ENCODE measurements around the gene ZDHHC14. TPM values are rescaled to one million over a fixed set of nuclear protein-coding genes. Genes with fewer than 3 reads are reported as not detected.

ZDHHC14 gene
- total RNA-seq, 4 donors from 2014 or later, result 7.1 to 11.4 (median 9.8) TPM

DNA sequence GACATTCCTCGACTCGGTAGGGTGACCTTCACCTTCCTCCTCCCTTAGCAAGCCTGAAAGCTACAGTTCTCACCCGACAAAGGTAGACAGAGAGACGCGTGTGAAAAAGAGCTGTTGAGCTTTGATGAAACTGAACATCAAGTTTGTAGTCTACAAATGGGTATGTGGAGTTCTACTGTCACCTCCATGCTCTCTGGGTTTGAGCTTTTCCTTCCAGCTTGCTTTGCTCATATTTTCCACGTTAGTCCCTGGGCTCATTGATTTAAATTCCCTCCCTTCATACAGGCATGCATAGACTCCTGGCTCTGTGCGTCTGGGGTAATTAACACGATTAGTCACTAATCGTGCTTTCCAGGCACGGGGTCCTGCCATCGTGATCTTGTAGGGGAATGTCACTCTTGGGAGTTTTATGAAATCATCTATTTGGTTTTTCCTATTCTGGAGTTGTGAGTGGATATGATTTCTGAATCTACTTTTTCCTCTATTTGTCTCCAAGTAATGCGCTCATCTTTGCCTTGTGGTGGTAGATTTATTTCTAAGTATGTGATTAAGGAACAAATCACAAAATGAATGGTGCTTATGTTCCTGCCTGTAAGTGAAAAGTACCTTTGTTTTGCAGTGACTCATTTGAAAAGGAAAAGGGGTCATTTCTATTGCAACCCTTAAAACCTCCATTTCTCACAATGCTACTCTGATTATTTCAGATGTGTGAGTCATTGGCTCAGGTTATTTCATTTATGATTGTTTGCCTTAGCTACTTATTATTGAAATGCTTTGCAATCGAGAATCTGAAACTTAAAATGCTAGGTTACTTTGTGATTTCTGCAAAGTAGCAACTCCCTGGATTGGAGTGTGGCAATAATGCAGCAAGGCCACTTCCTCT is 154.6 kb downstream of the ZDHHC14 start:
- H3K27ac ChIP-seq (replicated peaks in 1 of 4), result peak overlapping the region in 2 of 4 donors; percentile 15 to 40
- TF ChIP-seq EP300 (IDR thresholded peaks at IDR 0.05) (no peak), POLR2AphosphoS5 (IDR thresholded peaks at IDR 0.05) (no peak), POLR2A (IDR thresholded peaks at IDR 0.05; ENCODE audit: low read depth) (no peak)
- TF ChIP-seq, protein P1, sequence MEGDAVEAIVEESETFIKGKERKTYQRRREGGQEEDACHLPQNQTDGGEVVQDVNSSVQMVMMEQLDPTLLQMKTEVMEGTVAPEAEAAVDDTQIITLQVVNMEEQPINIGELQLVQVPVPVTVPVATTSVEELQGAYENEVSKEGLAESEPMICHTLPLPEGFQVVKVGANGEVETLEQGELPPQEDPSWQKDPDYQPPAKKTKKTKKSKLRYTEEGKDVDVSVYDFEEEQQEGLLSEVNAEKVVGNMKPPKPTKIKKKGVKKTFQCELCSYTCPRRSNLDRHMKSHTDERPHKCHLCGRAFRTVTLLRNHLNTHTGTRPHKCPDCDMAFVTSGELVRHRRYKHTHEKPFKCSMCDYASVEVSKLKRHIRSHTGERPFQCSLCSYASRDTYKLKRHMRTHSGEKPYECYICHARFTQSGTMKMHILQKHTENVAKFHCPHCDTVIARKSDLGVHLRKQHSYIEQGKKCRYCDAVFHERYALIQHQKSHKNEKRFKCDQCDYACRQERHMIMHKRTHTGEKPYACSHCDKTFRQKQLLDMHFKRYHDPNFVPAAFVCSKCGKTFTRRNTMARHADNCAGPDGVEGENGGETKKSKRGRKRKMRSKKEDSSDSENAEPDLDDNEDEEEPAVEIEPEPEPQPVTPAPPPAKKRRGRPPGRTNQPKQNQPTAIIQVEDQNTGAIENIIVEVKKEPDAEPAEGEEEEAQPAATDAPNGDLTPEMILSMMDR (IDR thresholded peaks at IDR 0.05), result no peak
- H3K9me3 ChIP-seq, result no peaks in the 10 kb centered on the region
- no peak for DNase-seq (ENCODE audit: extremely low spot score)
- intact Hi-C loops (cut with DNase I), result no loop called here
- H3K36me3 ChIP-seq, result no peaks in the 10 kb centered on the region
- peaks cover 21 to 30% (median 24%) of the 10 kb centered on the region in 4 donors for H3K4me1 ChIP-seq
- H3K27me3 ChIP-seq, result no peaks in the 10 kb centered on the region
- 56% methylated on average over 13 of the region's 13 CpGs for WGBS
- H3K4me3 ChIP-seq, result no peak overlapping the region

DNA sequence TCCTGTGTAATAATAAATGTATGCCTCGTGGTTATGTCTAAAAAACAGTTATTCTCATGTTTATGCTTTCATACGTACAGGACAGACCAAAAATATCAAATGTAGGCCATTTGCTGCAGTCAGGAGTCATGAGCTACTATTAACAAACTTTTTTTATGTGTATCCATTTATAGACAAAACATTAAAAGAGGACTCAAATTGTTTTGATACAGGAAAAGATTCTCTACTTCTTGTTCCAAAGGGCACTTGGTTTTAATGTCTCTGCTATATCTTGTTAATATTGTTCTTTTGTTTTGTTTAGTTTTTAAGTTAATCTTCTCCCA is 155.2 kb downstream of the ZDHHC14 start:
- 24% methylated on average over 2 of the region's 2 CpGs for WGBS
- H3K27ac ChIP-seq (replicated peaks in 1 of 4), result peak overlapping the region in 1 of 4 donors; percentile 15
- intact Hi-C loops (cut with DNase I), result no loop called here

DNA sequence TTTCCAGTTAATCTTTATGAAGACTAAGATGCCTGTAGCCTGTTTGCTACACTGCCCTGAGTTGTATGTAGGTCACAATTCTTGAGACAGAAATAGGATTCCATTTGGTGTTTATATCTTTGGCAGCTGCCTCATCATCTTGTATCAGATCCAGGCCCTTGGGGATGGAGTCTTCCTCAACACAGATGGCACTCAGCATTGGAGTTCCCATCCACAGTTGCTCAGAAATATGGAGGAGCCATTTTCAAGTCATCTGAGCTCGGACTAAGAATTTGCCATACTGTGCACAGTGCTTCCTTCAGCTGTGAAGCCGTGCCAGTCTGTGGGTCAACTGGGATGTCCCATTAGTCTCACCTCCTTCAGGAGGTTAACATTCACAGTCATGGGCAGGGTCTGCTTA is 156.6 kb downstream of the ZDHHC14 start:
- Histone ChIP-seq H3K27ac (replicated peaks in 1 of 4) (no peak overlapping the region), H3K27me3 (no peaks in the 10 kb centered on the region), H3K36me3 (peaks cover 0 to under 1% (median 0%) of the 10 kb centered on the region in 4 donors), H3K4me1 (peaks cover 22 to 30% (median 26%) of the 10 kb centered on the region in 4 donors), H3K4me3 (no peak overlapping the region), H3K9me3 (no peaks in the 10 kb centered on the region)
- WGBS, result 94% methylated on average over 2 of the region's 2 CpGs
- no peak for DNase-seq (ENCODE audit: extremely low spot score)
- intact Hi-C loops (cut with DNase I), result no loop called here
- no peak for TF ChIP-seq POLR2A (IDR thresholded peaks at IDR 0.05; ENCODE audit: low read depth)
- TF ChIP-seq EP300 (IDR thresholded peaks at IDR 0.05), result no peak
- no peak for TF ChIP-seq POLR2AphosphoS5 (IDR thresholded peaks at IDR 0.05)
- TF ChIP-seq, protein P1 (IDR thresholded peaks at IDR 0.05), result no peak

More for the DNA sequence above, 155.2 kb downstream of the ZDHHC14 start:
- TF ChIP-seq, protein P1 (IDR thresholded peaks at IDR 0.05), result no peak
- TF ChIP-seq EP300 (IDR thresholded peaks at IDR 0.05), result no peak
- TF ChIP-seq POLR2AphosphoS5 (IDR thresholded peaks at IDR 0.05), result no peak
- TF ChIP-seq POLR2A (IDR thresholded peaks at IDR 0.05; ENCODE audit: low read depth), result no peak
- no peaks in the 10 kb centered on the region for H3K36me3 ChIP-seq
- H3K27me3 ChIP-seq, result no peaks in the 10 kb centered on the region
- H3K9me3 ChIP-seq, result no peaks in the 10 kb centered on the region
- DNase-seq (ENCODE audit: extremely low spot score), result no peak
- no peak overlapping the region for H3K4me3 ChIP-seq
- peaks cover 22 to 30% (median 25%) of the 10 kb centered on the region in 4 donors for H3K4me1 ChIP-seq

DNA sequence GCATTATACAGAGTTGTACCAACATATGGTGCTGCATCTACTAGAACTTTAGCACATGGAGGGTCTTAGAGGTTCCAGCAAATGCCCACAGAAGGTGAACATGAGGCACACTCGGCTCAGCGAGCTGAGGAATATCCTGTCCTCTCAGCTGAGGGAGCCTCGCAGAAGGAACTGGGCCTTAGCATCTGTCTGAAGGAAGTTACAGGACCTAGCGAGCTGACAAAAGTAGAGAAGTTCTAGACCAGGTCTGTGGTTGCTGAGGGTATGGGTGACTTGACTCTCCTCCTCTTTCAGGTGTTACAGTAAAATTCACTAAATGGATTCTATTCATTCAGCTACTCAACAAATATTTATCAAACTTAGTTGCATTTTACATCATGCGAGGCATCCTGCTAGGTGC is 157.2 kb downstream of the ZDHHC14 start:
- intact Hi-C loops (cut with DNase I), result no loop called here
- H3K27ac ChIP-seq (replicated peaks in 1 of 4), result no peak overlapping the region
- 75% methylated on average over 5 of the region's 5 CpGs for WGBS

DNA sequence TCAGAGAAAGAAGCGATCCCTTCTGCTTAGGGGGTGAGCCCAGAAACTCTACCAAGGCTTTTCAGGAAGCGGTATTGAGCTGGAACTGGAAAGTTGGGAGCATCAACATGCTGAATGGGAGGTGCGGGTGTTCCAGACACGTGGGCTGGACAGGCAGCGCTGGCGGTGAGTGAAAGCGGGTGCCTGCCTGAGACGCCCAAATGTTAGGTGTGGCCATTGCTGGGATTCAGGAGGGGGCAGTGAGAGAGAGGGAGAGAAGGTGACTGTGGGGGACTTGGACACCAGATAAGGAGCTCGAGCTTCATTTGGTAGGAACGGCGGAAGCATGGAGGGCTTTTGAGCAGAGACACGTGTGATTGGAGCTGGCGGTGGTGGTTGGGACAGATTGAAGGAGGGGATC is 157.7 kb downstream of the ZDHHC14 start:
- TF ChIP-seq EP300 (IDR thresholded peaks at IDR 0.05), result no peak
- no peak for TF ChIP-seq POLR2A (IDR thresholded peaks at IDR 0.05; ENCODE audit: low read depth)
- TF ChIP-seq, protein P1 (IDR thresholded peaks at IDR 0.05), result no peak
- no peak for TF ChIP-seq POLR2AphosphoS5 (IDR thresholded peaks at IDR 0.05)
- no peak for DNase-seq (ENCODE audit: extremely low spot score)
- no peak overlapping the region for H3K4me3 ChIP-seq
- WGBS, result 95% methylated on average over 13 of the region's 13 CpGs
- H3K27ac ChIP-seq (replicated peaks in 1 of 4), result no peak overlapping the region
- peaks cover 22 to 30% (median 26%) of the 10 kb centered on the region in 4 donors for H3K4me1 ChIP-seq
- intact Hi-C loops (cut with DNase I), result no loop called here
- peaks cover 0 to 11% (median 4%) of the 10 kb centered on the region in 4 donors for H3K36me3 ChIP-seq
- no peaks in the 10 kb centered on the region for H3K9me3 ChIP-seq
- no peaks in the 10 kb centered on the region for H3K27me3 ChIP-seq

More for the DNA sequence above, 157.2 kb downstream of the ZDHHC14 start:
- no peak for DNase-seq (ENCODE audit: extremely low spot score)
- Histone ChIP-seq H3K4me3 (no peak overlapping the region), H3K27me3 (no peaks in the 10 kb centered on the region), H3K4me1 (peaks cover 22 to 30% (median 26%) of the 10 kb centered on the region in 4 donors), H3K36me3 (peaks cover 0 to 6% (median 0%) of the 10 kb centered on the region in 4 donors), H3K9me3 (no peaks in the 10 kb centered on the region)
- no peak for TF ChIP-seq POLR2A (IDR thresholded peaks at IDR 0.05; ENCODE audit: low read depth)
